K562 (cell line): ENCODE results near the gene LTBR. TPM values are rescaled to one million over a fixed set of nuclear protein-coding genes. Genes with fewer than 3 reads are reported as not detected.

Experiments used
- CEBPB ChIP-seq: fragments of 450-650 bp; IDR thresholded peaks from 2 replicates; pipeline ENCODE4 v1.6.1; 2016; ENCODE audit warnings: missing genetic modification characterization, missing compliant biosample characterization
- ELF4 ChIP-seq: fragments of 450-650 bp; formaldehyde crosslinking; IDR thresholded peaks from 2 replicates; pipeline ENCODE4 v1.4.0; 2022; ENCODE audit warnings: missing genetic modification characterization
- FOXJ2 ChIP-seq: fragments of 200-800 bp; sonication (Bioruptor generic); IDR thresholded peaks from 2 replicates; pipeline ENCODE4 v1.6.1; 2016; ENCODE audit warnings: missing genetic modification characterization, missing compliant biosample characterization
- HLTF ChIP-seq: fragments of 450-650 bp; IDR thresholded peaks from 2 replicates; pipeline ENCODE4 v1.6.1; 2016
- HMGN3 ChIP-seq: IDR thresholded peaks from 2 replicates; pipeline ENCODE4 v1.6.1; 2011; ENCODE audit warnings: borderline replicate concordance, low read depth, mild to moderate bottlenecking, mixed read lengths, low read length; ENCODE audit not compliant: insufficient read length; ENCODE audit errors: extremely low read depth
- HNRNPK ChIP-seq: fragments of 200-400 bp; formaldehyde crosslinking; IDR thresholded peaks from one replicate; pipeline ENCODE4 v1.6.1; 2018; ENCODE audit warnings: mild to moderate bottlenecking, low read depth, low read length; ENCODE audit not compliant: poor library complexity, severe bottlenecking
- KDM4B ChIP-seq, 2 experiments: fragments of 450-650 bp in 1 of 2; sonication (generic) in 1 of 2; IDR thresholded peaks; 2 replicates each; pipeline ENCODE4 v1.6.1; 2016 to 2017; ENCODE audit warnings: borderline replicate concordance in 2 of 2, antibody characterized with exemption in 1 of 2, low read depth in 1 of 2, mild to moderate bottlenecking in 1 of 2
- NELFE ChIP-seq: IDR thresholded peaks from 2 replicates; pipeline ENCODE4 v1.6.1; 2011; ENCODE audit warnings: mild to moderate bottlenecking; ENCODE audit not compliant: insufficient read depth, insufficient read length
- NRF1 ChIP-seq, 2 experiments: fragments of 450-650 bp; IDR thresholded peaks in 1 of 2; conservative IDR thresholded peaks in 1 of 2; 2 replicates each; pipeline ENCODE4 v1.6.1; 2014; ENCODE audit warnings: mild to moderate bottlenecking in 2 of 2
- RAD21 ChIP-seq, 2 experiments: fragments of 250-450 bp in 1 of 2; fragments of 450-650 bp in 1 of 2; sonication (Bioruptor Pico) in 1 of 2; formaldehyde crosslinking in 1 of 2; IDR thresholded peaks in 1 of 2; conservative IDR thresholded peaks in 1 of 2; 2 replicates each; pipeline versions ENCODE4 v1.4.0 to v1.8.0; 2020 to 2022; ENCODE audit warnings: mild to moderate bottlenecking in 2 of 2, moderate library complexity in 1 of 2
- SIX5 ChIP-seq, 2 experiments: IDR thresholded peaks; 2 replicates each; pipeline ENCODE4 v1.6.1; 2011; ENCODE audit warnings: low read length in 2 of 2, borderline replicate concordance in 1 of 2, low read depth in 1 of 2, mild to moderate bottlenecking in 1 of 2, moderate library complexity in 1 of 2; ENCODE audit not compliant: insufficient read depth in 1 of 2
- STAT5B ChIP-seq: fragments of 250-450 bp; sonication (Bioruptor Pico); IDR thresholded peaks from 2 replicates; pipeline ENCODE4 v1.8.0; 2021; ENCODE audit warnings: mild to moderate bottlenecking, inconsistent platforms
- TAF15 ChIP-seq: fragments of 200-400 bp; formaldehyde crosslinking; IDR thresholded peaks from 2 replicates; pipeline ENCODE4 v1.6.1; 2017; ENCODE audit warnings: mild to moderate bottlenecking, low read depth, low read length, moderate library complexity
- TCF3 ChIP-seq: sonication (generic); formaldehyde crosslinking; IDR thresholded peaks from 2 replicates; pipeline ENCODE4 v1.4.0; 2020; ENCODE audit warnings: mild to moderate bottlenecking, missing genetic modification reagents
- ZNF609 ChIP-seq: sonication (generic); formaldehyde crosslinking; IDR thresholded peaks from 2 replicates; pipeline ENCODE4 v1.8.1; 2023; ENCODE audit warnings: missing genetic modification reagents, mild to moderate bottlenecking, borderline replicate concordance
- ZSCAN29 ChIP-seq: fragments of 450-650 bp; IDR thresholded peaks from 2 replicates; pipeline ENCODE4 v1.6.1; 2017
- polyA plus RNA-seq, 8 experiments: library from polyadenylated mRNA; depleted of rRNA in 4 of 8; stranded (reverse) in 5 of 8; unstranded in 3 of 8; fragments of >200 nt; fragmentation: Nextera tagmentation in 2 of 8; fragmentation: Illumina TruSeq in 1 of 8; extraction: Ambion mirVana in 2 of 8; extraction: Trizol in 1 of 8; gene quantifications; 2 replicates each; pipeline versions ENCODE4 v1.2.1 to v1.2.3, GENCODE V29; 2011 to 2014; ENCODE audit warnings: inconsistent platforms in 1 of 8, missing spikeins in 1 of 8
- total RNA-seq, 7 experiments: library from RNA; depleted of rRNA in 6 of 7; stranded (reverse); fragments of >200 nt in 6 of 7; fragmentation: Illumina TruSeq in 2 of 7; extraction: Trizol in 2 of 7; gene quantifications; 2 replicates each; pipeline versions ENCODE4 v1.2.1 to v1.2.3, GENCODE V29; 2011 to 2021; ENCODE audit warnings: low replicate concordance in 1 of 7
- TF ChIP-seq, protein P1 (sequence below): fragments of 250-450 bp; sonication (Bioruptor Pico); IDR thresholded peaks from 2 replicates; pipeline ENCODE4 v1.8.0; 2022; ENCODE audit warnings: inconsistent platforms
- TF ChIP-seq, protein P2 (sequence below): IDR thresholded peaks from 2 replicates; pipeline ENCODE4 v1.6.1; 2012; ENCODE audit warnings: low read depth, low read length, improper control_type of control experiment, borderline replicate concordance

Gene LTBR
- total and polyA plus RNA-seq, 9 of the 15 experiments (the other 6 are each of a cell fraction or from before 2014, with no cell fraction given): 0.96 to 69.0 (median 35.3) TPM

GRCh38 chr12:6423267-6424007, 39.5 kb downstream of the LTBR start (continued):
- TF ChIP-seq KDM4B (IDR thresholded peaks at IDR 0.05; ENCODE audit: borderline replicate concordance in 2 of 2, low read depth in 1 of 2) (no peak), ELF4 (CRISPR knock-in tag) (no peak), ZNF609 (CRISPR knock-in tag) (no peak), NELFE (no peak), HMGN3 (no peak), HNRNPK (no peak), STAT5B (CRISPR knock-in tag) (no peak), TCF3 (CRISPR knock-in tag) (0 out of 2 replicates have a peak, but pooled peaks have one; percentile 7), SIX5 (IDR thresholded peaks at IDR 0.05; ENCODE audit: borderline replicate concordance in 1 of 2, insufficient read depth in 1 of 2, low read depth in 1 of 2, low read length in 2 of 2) (no peak), TAF15 (no peak), CEBPB (tag) (peak; percentile 31; the same call in 1 of the 2 replicates), HLTF (no peak), ZSCAN29 (no peak), NRF1 (conservative IDR thresholded peaks at IDR 0.05 in 1 of 2, IDR thresholded peaks at IDR 0.05 in 1 of 2) (peak in 1 of 2 experiments; percentile 39; a peak in 2 of 4 replicates), FOXJ2 (tag) (no peak), RAD21 (CRISPR knock-in tag; conservative IDR thresholded peaks at IDR 0.05 in 1 of 2, IDR thresholded peaks at IDR 0.05 in 1 of 2) (peak; percentile 90 to 92)
- TF ChIP-seq, protein P1, sequence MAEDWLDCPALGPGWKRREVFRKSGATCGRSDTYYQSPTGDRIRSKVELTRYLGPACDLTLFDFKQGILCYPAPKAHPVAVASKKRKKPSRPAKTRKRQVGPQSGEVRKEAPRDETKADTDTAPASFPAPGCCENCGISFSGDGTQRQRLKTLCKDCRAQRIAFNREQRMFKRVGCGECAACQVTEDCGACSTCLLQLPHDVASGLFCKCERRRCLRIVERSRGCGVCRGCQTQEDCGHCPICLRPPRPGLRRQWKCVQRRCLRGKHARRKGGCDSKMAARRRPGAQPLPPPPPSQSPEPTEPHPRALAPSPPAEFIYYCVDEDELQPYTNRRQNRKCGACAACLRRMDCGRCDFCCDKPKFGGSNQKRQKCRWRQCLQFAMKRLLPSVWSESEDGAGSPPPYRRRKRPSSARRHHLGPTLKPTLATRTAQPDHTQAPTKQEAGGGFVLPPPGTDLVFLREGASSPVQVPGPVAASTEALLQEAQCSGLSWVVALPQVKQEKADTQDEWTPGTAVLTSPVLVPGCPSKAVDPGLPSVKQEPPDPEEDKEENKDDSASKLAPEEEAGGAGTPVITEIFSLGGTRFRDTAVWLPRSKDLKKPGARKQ (CRISPR knock-in tag): no peak
- TF ChIP-seq, protein P2, sequence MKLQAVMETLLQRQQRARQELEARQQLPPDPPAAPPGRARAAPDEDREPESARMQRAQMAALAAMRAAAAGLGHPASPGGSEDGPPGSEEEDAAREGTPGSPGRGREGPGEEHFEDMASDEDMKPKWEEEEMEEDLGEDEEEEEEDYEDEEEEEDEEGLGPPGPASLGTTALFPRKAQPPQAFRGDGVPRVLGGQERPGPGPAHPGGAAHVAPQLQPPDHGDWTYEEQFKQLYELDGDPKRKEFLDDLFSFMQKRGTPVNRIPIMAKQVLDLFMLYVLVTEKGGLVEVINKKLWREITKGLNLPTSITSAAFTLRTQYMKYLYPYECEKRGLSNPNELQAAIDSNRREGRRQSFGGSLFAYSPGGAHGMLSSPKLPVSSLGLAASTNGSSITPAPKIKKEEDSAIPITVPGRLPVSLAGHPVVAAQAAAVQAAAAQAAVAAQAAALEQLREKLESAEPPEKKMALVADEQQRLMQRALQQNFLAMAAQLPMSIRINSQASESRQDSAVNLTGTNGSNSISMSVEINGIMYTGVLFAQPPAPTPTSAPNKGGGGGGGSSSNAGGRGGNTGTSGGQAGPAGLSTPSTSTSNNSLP: no peak
